Fibroblast of lung (primary cell): Measurements from ENCODE around the gene HSP90B1. TPM values are rescaled to one million over a fixed set of nuclear protein-coding genes. Genes with fewer than 3 reads are reported as not detected.

ENCODE experiments used
- DNase-seq, 2 donors: peaks; one replicate each; pipeline versions ENCODE4 v3.0.0 to v3.0.0-alpha.2; 2010; ENCODE audit warnings: low read depth in 2 of 2
- H2AFZ ChIP-seq: 2 replicates; pipeline ENCODE4 v1.5.1; 2012; ENCODE audit warnings: low read length, control low read depth, inconsistent platforms
- H3K27ac ChIP-seq: 2 replicates; pipeline ENCODE4 v1.5.1; 2011; ENCODE audit warnings: low read length, control low read depth; ENCODE audit not compliant: insufficient read depth
- H3K27me3 ChIP-seq: 2 replicates; pipeline ENCODE4 v1.5.1; 2011; ENCODE audit warnings: mild to moderate bottlenecking, low read length; ENCODE audit not compliant: control insufficient read depth, insufficient read depth
- H3K36me3 ChIP-seq: 2 replicates; pipeline ENCODE4 v1.5.1; 2011; ENCODE audit warnings: low read length; ENCODE audit not compliant: control insufficient read depth, insufficient read depth
- H3K4me1 ChIP-seq: 2 replicates; pipeline ENCODE4 v1.5.1; 2011; ENCODE audit warnings: low read length; ENCODE audit not compliant: control insufficient read depth, insufficient read depth; ENCODE audit errors: extremely low read depth
- H3K4me2 ChIP-seq: 2 replicates; pipeline ENCODE4 v1.5.1; 2011; ENCODE audit warnings: low read length, control low read depth; ENCODE audit not compliant: insufficient read depth; ENCODE audit errors: extremely low read depth
- H3K4me3 ChIP-seq, 4 experiments: fragments of 200-600 bp in 1 of 4; sonication (generic) in 1 of 4; replicated peaks in 1 of 4; 2 replicates each; pipeline ENCODE4 v1.5.1; 2011 to 2016; ENCODE audit warnings: low read length in 4 of 4, low read depth in 3 of 4, mild to moderate bottlenecking in 3 of 4, control low read depth in 2 of 4, inconsistent platforms in 1 of 4, mixed read lengths in 1 of 4; ENCODE audit not compliant: insufficient read depth in 1 of 4; ENCODE audit errors: control extremely low read depth in 1 of 4
- H3K79me2 ChIP-seq: 2 replicates; pipeline ENCODE4 v1.5.1; 2012; ENCODE audit warnings: mild to moderate bottlenecking, low read length, inconsistent platforms; ENCODE audit not compliant: control insufficient read depth, insufficient read depth
- H3K9ac ChIP-seq: 2 replicates; pipeline ENCODE4 v1.5.1; 2011; ENCODE audit warnings: mild to moderate bottlenecking, low read length, control low read depth; ENCODE audit not compliant: insufficient read depth
- H3K9me3 ChIP-seq: 2 replicates; pipeline ENCODE4 v1.5.1; 2012; ENCODE audit warnings: low read depth, low read length; ENCODE audit not compliant: control insufficient read depth, insufficient read depth
- H4K20me1 ChIP-seq: 2 replicates; pipeline ENCODE4 v1.5.1; 2011; ENCODE audit warnings: low read length; ENCODE audit not compliant: control insufficient read depth, insufficient read depth; ENCODE audit errors: extremely low read depth
- EZH2 ChIP-seq: IDR thresholded peaks from 2 replicates; pipeline ENCODE4 v1.5.1; 2012; ENCODE audit warnings: low read length, control low read depth, mild to moderate bottlenecking; ENCODE audit errors: missing control alignments
- polyA plus RNA-seq, 2 donors: library from polyadenylated mRNA; depleted of rRNA in 1 of 2; stranded (reverse) in 1 of 2; unstranded in 1 of 2; fragments of >200 nt; gene quantifications; 2 replicates each; pipeline ENCODE4 v1.2.1, GENCODE V29; 2011 to 2012; ENCODE audit warnings: missing spikeins in 1 of 2
- total RNA-seq: library from RNA; depleted of rRNA; stranded (reverse); fragments of >200 nt; gene quantifications from 2 replicates; pipeline ENCODE4 v1.2.1, GENCODE V29; 2014
- TF ChIP-seq, protein P1 (sequence below), 2 donors: IDR thresholded peaks in 1 of 2; conservative IDR thresholded peaks in 1 of 2; 1 replicate in 1 of 2; 2 replicates in 1 of 2; pipeline ENCODE4 v1.5.1; 2011 to 2012; ENCODE audit warnings: low read length in 2 of 2, control low read depth in 1 of 2, inconsistent platforms in 1 of 2, low read depth in 1 of 2, mild to moderate bottlenecking in 1 of 2

Gene HSP90B1
- total and polyA plus RNA-seq, 2 donors (not counting 1 experiment from before 2014, with no cell fraction given): 983 to 1,015 TPM

DNA sequence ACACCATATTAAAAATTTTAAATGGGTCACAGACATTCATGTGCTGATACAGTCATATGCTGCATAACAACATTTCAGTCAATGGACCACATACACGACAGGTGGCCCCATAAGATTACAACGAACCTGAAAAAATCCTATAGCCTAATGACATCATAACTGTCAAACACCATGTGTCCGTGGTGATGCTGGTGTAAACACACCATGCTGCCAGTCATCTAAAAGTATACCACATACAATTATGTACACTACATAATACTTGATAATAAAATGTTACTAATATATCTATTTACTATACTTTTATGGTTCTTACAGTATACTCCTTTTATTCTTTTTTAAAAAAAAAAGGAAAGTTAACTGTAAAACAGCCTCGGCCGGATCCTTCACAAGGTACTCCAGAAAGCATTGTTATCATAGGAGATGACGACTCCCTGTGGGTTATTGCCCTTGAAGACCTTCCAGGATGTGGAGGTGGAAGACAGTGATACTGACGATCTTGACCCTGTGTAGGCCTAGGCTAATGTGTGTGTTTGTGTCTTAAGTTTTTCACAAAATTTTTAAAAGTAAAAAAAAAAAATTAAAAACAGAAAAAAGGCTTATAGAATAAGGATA, 30.5 kb downstream of the HSP90B1 start:
- no peak overlapping the region for H3K9ac ChIP-seq
- DNase-seq: no peak
- H3K79me2 ChIP-seq: peaks cover 30% of the 10 kb centered on the region
- H2AFZ ChIP-seq: no peak overlapping the region
- TF ChIP-seq, protein P1, sequence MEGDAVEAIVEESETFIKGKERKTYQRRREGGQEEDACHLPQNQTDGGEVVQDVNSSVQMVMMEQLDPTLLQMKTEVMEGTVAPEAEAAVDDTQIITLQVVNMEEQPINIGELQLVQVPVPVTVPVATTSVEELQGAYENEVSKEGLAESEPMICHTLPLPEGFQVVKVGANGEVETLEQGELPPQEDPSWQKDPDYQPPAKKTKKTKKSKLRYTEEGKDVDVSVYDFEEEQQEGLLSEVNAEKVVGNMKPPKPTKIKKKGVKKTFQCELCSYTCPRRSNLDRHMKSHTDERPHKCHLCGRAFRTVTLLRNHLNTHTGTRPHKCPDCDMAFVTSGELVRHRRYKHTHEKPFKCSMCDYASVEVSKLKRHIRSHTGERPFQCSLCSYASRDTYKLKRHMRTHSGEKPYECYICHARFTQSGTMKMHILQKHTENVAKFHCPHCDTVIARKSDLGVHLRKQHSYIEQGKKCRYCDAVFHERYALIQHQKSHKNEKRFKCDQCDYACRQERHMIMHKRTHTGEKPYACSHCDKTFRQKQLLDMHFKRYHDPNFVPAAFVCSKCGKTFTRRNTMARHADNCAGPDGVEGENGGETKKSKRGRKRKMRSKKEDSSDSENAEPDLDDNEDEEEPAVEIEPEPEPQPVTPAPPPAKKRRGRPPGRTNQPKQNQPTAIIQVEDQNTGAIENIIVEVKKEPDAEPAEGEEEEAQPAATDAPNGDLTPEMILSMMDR (conservative IDR thresholded peaks at IDR 0.05 in 1 of 2, IDR thresholded peaks at IDR 0.05 in 1 of 2; ENCODE audit: low read depth in 1 of 2, low read length in 2 of 2): no peak
- TF ChIP-seq EZH2: no peak
- no peak overlapping the region for H3K4me2 ChIP-seq
- no peak overlapping the region for H3K4me3 ChIP-seq
- H3K9me3 ChIP-seq: no peaks in the 10 kb centered on the region
- no peaks in the 10 kb centered on the region for H3K36me3 ChIP-seq
- no peak overlapping the region for H3K27ac ChIP-seq
- peaks cover 10% of the 10 kb centered on the region for H3K4me1 ChIP-seq
- H3K27me3 ChIP-seq: no peaks in the 10 kb centered on the region
- no peaks in the 10 kb centered on the region for H4K20me1 ChIP-seq

DNA sequence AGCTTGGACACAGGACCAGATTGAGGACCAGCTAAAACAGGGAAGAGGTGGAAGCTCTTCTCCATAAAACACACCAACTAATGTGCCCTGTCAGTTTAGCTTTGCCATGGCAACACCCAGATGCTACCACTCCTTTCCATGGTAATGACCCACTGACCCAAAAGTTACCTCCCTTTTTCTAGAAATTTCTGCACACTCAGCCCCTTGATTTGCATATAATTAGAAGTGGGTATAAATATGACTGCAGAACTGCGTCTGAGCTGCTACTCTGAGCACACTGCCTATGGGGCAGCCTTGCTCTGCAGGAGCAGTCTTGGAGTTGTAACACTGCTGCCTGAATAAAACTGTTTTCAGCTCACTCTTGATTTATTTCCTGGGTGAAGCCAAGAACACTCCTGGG, 32.3 kb downstream of the HSP90B1 start:
- Histone ChIP-seq H3K4me1 (peaks cover 8% of the 10 kb centered on the region), H3K27me3 (no peaks in the 10 kb centered on the region), H3K27ac (no peak overlapping the region), H4K20me1 (no peaks in the 10 kb centered on the region), H3K4me3 (no peak overlapping the region), H3K4me2 (no peak overlapping the region), H3K79me2 (peaks cover 34% of the 10 kb centered on the region), H3K9me3 (no peaks in the 10 kb centered on the region), H3K36me3 (no peaks in the 10 kb centered on the region), H3K9ac (no peak overlapping the region), H2AFZ (no peak overlapping the region)
- DNase-seq: no peak
- no peak for TF ChIP-seq EZH2
- TF ChIP-seq, protein P1 (conservative IDR thresholded peaks at IDR 0.05 in 1 of 2, IDR thresholded peaks at IDR 0.05 in 1 of 2; ENCODE audit: low read depth in 1 of 2, low read length in 2 of 2): no peak

DNA sequence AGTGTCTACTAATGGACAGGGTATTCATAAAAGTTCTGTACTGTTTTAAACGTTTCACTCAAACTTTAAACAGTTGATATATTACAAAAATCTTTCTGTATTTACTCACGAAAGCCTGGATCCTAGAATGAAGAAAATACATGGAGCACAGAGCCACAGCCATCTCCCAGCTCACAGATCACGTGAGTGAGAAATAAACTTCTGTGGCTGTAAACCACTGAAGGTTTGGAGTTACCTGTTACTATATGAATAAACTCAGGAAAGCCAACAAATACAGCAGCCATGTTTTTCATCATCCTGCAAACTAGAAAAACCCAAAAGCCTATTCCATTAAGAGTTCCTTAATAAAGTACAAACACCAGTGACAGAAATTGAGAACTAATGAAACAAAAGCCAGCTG, 34.6 kb downstream of the HSP90B1 start:
- H3K9ac ChIP-seq: peak overlapping the region; percentile 82
- no peak for DNase-seq
- TF ChIP-seq, protein P1 (conservative IDR thresholded peaks at IDR 0.05 in 1 of 2, IDR thresholded peaks at IDR 0.05 in 1 of 2; ENCODE audit: low read depth in 1 of 2, low read length in 2 of 2): no peak
- TF ChIP-seq EZH2: no peak
- H3K36me3 ChIP-seq: no peaks in the 10 kb centered on the region
- peaks cover 9% of the 10 kb centered on the region for H3K4me1 ChIP-seq
- H3K27me3 ChIP-seq: no peaks in the 10 kb centered on the region
- no peak overlapping the region for H2AFZ ChIP-seq
- no peaks in the 10 kb centered on the region for H3K9me3 ChIP-seq
- peaks cover 57% of the 10 kb centered on the region for H3K79me2 ChIP-seq
- H3K4me3 ChIP-seq: peak overlapping the region; percentile 86 to 100 (median 94)
- peak overlapping the region; percentile 95 for H3K27ac ChIP-seq
- peak overlapping the region; percentile 97 for H3K4me2 ChIP-seq
- H4K20me1 ChIP-seq: no peaks in the 10 kb centered on the region
